Esophagus muscularis mucosa (tissue), 4 donors: ENCODE measurements around the gene PGAM5. TPM values are rescaled to one million over a fixed set of nuclear protein-coding genes. Genes with fewer than 3 reads are reported as not detected.
"Not testable (repeated sequence)": the region's sequence is repeated elsewhere in the genome, so short reads cannot be mapped to it uniquely, and the experiment has no call there.

Experiments
- DNase-seq: peaks from one replicate; pipeline ENCODE4 v3.0.0-alpha.2; 2017; ENCODE audit errors: extremely low spot score
- H3K27ac ChIP-seq, 4 donors: fragments of 200-600 bp; sonication (generic); replicated peaks in 1 of 4; 1 replicate in 3 of 4; 2 replicates in 1 of 4; pipeline ENCODE4 v1.5.1; 2016 to 2019; ENCODE audit warnings: mild to moderate bottlenecking in 1 of 4
- H3K27me3 ChIP-seq, 4 donors: fragments of 200-600 bp; sonication (generic); one replicate each; pipeline versions ENCODE4 v1.5.1 to v1.6.0; 2016 to 2019
- H3K36me3 ChIP-seq, 4 donors: fragments of 200-600 bp; sonication (generic); one replicate each; pipeline ENCODE4 v1.5.1; 2016 to 2019
- H3K4me1 ChIP-seq, 4 donors: fragments of 200-600 bp; sonication (generic); one replicate each; pipeline ENCODE4 v1.5.1; 2016 to 2019
- H3K4me3 ChIP-seq, 4 donors: fragments of 200-600 bp; sonication (generic); 1 replicate in 2 of 4; 2 replicates in 2 of 4; pipeline ENCODE4 v1.5.1; 2016 to 2019; ENCODE audit warnings: mild to moderate bottlenecking in 4 of 4, moderate library complexity in 1 of 4
- H3K9me3 ChIP-seq, 4 donors: fragments of 200-600 bp; sonication (generic); 1 replicate in 3 of 4; 2 replicates in 1 of 4; pipeline ENCODE4 v1.5.1; 2016 to 2019
- EP300 ChIP-seq: sonication (generic); formaldehyde crosslinking; IDR thresholded peaks from one replicate; pipeline ENCODE4 v1.6.1; 2017; ENCODE audit warnings: antibody characterized with exemption
- POLR2A ChIP-seq: fragments of 450-650 bp; IDR thresholded peaks from one replicate; pipeline ENCODE4 v1.6.1; 2017; ENCODE audit warnings: antibody characterized with exemption, moderate library complexity, mild to moderate bottlenecking, low read depth
- POLR2AphosphoS5 ChIP-seq, 2 donors: sonication (generic); formaldehyde crosslinking; IDR thresholded peaks; one replicate each; pipeline ENCODE4 v1.6.1; 2017; ENCODE audit warnings: antibody characterized with exemption in 2 of 2
- WGBS: methylation state at CpG from one replicate; pipeline ENCODE4 v1.1.5; 2018; 5-methylcytosine and 5-hydroxymethylcytosine counted together
- intact Hi-C: fragments of 100-400 bp; cut with DNase I; formaldehyde crosslinking; loops from one replicate; pipeline ENCODE4 v1.15.1; 2023
- total RNA-seq, 4 donors: library from RNA; depleted of rRNA; stranded (reverse); fragments of >200 nt; gene quantifications; one replicate each; pipeline versions ENCODE4 v1.1.0 to v1.2.1, GENCODE V29; 2016
- TF ChIP-seq, protein P1 (sequence below), 3 experiments: fragments of 200-600 bp in 2 of 3; fragments of 450-650 bp in 1 of 3; sonication (generic) in 2 of 3; IDR thresholded peaks; one replicate each; pipeline ENCODE4 v1.5.1; 2017 to 2019; ENCODE audit warnings: antibody characterized with exemption in 3 of 3, mild to moderate bottlenecking in 2 of 3, moderate library complexity in 1 of 3

PGAM5 gene
- total RNA-seq, 4 donors from 2014 or later = 19.9 to 37.0 (median 26.9) TPM

DNA sequence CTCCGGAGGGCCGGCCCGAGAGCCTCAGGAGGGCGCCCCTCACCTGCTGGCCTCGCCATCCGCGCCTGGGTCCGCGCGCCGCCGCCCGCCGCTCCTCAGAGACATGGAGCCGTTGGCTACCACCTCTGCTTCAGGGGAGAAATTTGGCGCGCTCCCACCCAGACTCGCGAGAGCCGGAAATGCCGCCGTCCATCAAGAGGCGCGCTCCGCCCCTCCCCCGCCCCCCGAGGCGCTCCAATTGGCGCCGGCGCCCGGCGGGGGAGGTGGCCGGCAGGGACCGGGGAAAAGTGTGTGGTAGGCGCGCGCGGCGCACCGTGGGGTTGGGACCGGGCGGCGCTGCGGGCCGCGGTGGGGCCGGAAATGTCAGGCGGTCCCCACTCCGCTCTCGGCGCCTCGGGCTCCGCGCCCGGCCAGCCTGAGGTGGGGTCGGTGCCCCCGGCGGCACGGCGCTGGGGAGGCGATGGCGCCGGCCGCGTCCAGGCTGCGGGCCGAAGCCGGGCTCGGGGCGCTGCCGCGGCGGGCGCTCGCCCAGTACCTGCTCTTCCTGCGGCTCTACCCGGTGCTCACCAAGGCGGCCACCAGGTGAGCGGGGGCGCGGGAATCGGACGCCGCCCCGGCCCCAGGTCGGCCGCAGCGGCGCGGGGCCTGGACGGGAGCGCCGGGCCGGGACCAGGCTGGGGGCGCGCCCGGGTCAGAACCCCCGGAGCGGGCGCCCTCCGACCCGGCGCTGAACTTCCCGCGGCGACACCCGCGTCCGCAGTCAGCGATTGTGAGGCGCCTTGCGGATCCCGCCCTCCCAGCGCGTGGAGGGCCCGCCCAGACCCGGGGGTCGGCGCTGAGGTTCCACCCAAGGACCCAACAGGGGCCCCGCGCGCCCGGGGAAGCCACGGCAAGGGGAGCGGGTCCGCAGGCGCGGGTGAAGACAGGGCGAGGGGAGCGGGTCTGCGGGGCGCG is 23.2 kb upstream of the PGAM5 start, which contains the start of the genes POLE and PXMP2:
TSS of gene POLE (minus strand) at position 132 of the 954 bp plus-strand sequence. CDS start at position 105, 27 bp downstream.
TSS of gene PXMP2 (plus strand) at position 377 of the 954 bp plus-strand sequence. CDS start at position 461, 84 bp downstream.
- peaks cover 9 to 27% (median 24%) of the 10 kb centered on the region in 4 donors for H3K4me1 ChIP-seq
- intact Hi-C loops = no loop called here
- DNase-seq = peak; percentile 98
- H3K36me3 ChIP-seq = peaks cover 0 to 14% (median 2%) of the 10 kb centered on the region in 4 donors
- TF ChIP-seq POLR2AphosphoS5 (IDR thresholded peaks at IDR 0.05) (peak; percentile 65 to 76), POLR2A (no peak), EP300 (no peak)
- TF ChIP-seq, protein P1, sequence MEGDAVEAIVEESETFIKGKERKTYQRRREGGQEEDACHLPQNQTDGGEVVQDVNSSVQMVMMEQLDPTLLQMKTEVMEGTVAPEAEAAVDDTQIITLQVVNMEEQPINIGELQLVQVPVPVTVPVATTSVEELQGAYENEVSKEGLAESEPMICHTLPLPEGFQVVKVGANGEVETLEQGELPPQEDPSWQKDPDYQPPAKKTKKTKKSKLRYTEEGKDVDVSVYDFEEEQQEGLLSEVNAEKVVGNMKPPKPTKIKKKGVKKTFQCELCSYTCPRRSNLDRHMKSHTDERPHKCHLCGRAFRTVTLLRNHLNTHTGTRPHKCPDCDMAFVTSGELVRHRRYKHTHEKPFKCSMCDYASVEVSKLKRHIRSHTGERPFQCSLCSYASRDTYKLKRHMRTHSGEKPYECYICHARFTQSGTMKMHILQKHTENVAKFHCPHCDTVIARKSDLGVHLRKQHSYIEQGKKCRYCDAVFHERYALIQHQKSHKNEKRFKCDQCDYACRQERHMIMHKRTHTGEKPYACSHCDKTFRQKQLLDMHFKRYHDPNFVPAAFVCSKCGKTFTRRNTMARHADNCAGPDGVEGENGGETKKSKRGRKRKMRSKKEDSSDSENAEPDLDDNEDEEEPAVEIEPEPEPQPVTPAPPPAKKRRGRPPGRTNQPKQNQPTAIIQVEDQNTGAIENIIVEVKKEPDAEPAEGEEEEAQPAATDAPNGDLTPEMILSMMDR (IDR thresholded peaks at IDR 0.05) = peak in 1 of 3 experiments; percentile 28
- peak within 1 kb of the TSS; percentile 76 to 91 (median 80) for H3K27ac ChIP-seq
- H3K4me3 ChIP-seq = peak within 1 kb of the TSS; percentile 79 to 98 (median 92)
- 1% methylated on average over 12 of the region's 134 CpGs for WGBS
- H3K9me3 ChIP-seq = no peaks in the 10 kb centered on the region
- no peaks in the 10 kb centered on the region for H3K27me3 ChIP-seq

DNA sequence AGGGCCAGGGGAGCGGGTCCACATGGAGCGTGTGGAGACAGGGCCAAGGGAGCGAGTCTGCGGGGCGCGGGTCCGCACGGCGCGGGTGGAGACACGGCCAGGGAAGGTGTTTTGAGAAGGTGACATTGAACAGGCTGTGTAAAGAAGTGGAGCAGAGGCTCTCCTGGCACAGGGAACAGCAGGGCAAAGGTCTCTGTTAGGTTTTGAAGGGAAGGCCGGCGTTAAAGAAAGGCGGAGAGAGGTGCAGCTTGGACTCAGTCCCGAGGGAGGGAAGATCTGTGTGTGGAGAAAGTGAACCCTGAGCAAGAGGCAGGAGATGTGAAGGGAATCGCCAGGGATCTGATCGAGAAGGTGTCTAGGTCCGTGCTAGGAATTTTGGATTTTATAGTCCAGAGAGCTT is 21.4 kb upstream of the PGAM5 start:
- no peaks in the 10 kb centered on the region for H3K9me3 ChIP-seq
- no peak overlapping the region for H3K27ac ChIP-seq
- DNase-seq = no peak
- TF ChIP-seq EP300 = no peak
- TF ChIP-seq POLR2A = no peak
- TF ChIP-seq, protein P1 (IDR thresholded peaks at IDR 0.05) = no peak
- TF ChIP-seq POLR2AphosphoS5 (IDR thresholded peaks at IDR 0.05) = no peak
- intact Hi-C loops = no loop called here
- peak overlapping the region in 1 of 4 donors; percentile 22 for H3K4me3 ChIP-seq
- H3K4me1 ChIP-seq = peaks cover 9 to 27% (median 24%) of the 10 kb centered on the region in 4 donors
- peaks cover 0 to 14% (median 2%) of the 10 kb centered on the region in 4 donors for H3K36me3 ChIP-seq
- 75% methylated on average over 18 of the region's 18 CpGs for WGBS
- no peaks in the 10 kb centered on the region for H3K27me3 ChIP-seq

DNA sequence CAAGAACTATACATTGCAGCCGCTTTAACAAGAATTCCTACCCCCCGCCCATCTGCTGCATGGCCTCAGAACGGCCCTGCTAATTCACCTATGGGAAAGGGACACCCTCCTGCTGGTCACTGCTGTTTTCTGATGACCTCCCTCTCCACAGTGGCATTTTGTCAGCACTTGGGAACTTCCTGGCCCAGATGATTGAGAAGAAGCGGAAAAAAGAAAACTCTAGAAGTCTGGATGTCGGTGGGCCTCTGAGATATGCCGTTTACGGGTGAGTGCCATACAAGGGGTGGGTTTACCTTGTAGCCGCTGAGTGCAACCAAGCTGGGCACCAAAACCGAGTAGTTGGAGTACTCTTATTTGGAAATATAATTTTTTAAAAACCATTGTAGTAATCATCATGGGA is 20.5 kb upstream of the PGAM5 start:
- H3K9me3 ChIP-seq = no peaks in the 10 kb centered on the region
- DNase-seq = no peak
- H3K36me3 ChIP-seq = peaks cover 0 to 14% (median 2%) of the 10 kb centered on the region in 4 donors
- no peaks in the 10 kb centered on the region for H3K27me3 ChIP-seq
- 97% methylated on average over 9 of the region's 9 CpGs for WGBS
- no peak overlapping the region for H3K27ac ChIP-seq
- H3K4me1 ChIP-seq = peaks cover 9 to 26% (median 23%) of the 10 kb centered on the region in 4 donors
- TF ChIP-seq POLR2AphosphoS5 (IDR thresholded peaks at IDR 0.05) (no peak), EP300 (no peak), POLR2A (no peak)
- TF ChIP-seq, protein P1 (IDR thresholded peaks at IDR 0.05) = no peak
- no peak overlapping the region for H3K4me3 ChIP-seq
- intact Hi-C loops = no loop called here

DNA sequence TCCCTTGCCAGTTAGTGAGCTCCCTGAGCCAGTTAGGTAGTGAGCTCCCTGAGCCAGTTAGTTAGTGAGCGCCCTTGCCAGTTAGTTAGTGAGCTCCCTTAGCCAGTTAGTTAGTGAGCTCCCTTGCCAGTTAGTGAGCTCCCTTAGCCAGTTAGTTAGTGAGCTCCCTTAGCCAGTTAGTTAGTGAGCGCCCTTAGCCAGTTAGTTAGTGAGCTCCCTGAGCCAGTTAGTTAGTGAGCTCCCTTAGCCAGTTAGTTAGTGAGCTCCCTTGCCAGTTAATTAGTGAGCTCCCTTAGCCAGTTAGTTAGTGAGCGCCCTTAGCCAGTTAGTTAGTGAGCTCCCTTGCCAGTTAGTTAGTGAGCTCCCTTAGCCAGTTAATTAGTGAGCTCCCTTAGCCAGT is 18.6 kb upstream of the PGAM5 start:
- H3K27me3 ChIP-seq, DNase-seq, H3K9me3 ChIP-seq, intact Hi-C loops, H3K4me1 ChIP-seq, H3K4me3 ChIP-seq, H3K27ac ChIP-seq: not testable (repeated sequence)
- H3K36me3 ChIP-seq = peaks cover 12 to 33% (median 15%) of the 10 kb centered on the region in 4 donors
- WGBS = 100% methylated on average over 2 of the region's 3 CpGs

DNA sequence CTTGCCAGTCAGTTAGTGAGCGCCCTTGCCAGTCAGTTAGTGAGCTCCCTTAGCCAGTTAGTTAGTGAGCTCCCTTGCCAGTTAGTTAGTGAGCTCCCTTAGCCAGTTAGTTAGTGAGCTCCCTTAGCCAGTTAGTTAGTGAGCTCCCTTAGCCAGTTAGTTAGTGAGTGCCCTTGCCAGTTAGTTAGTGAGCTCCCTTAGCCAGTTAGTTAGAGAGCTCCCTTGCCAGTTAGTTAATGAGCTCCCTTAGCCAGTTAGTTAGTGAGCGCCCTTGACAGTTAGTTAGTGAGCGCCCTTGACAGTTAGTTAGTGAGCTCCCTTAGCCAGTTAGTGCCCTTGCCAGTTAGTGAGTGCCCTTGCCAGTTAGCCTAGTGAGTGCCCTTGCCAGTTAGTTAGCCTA is 15.8 kb upstream of the PGAM5 start:
- WGBS = no CpG with 5 or more reads among the region's 3 CpGs
- H3K4me1 ChIP-seq, H3K27ac ChIP-seq, DNase-seq, H3K9me3 ChIP-seq, H3K4me3 ChIP-seq, intact Hi-C loops, H3K27me3 ChIP-seq: not testable (repeated sequence)
- H3K36me3 ChIP-seq = peaks cover 23 to 58% (median 31%) of the 10 kb centered on the region in 4 donors
